ENCODE measurements around the gene SAC3D1.
"Not testable (repeated sequence)": the region's sequence is repeated elsewhere in the genome, so short reads cannot be mapped to it uniquely, and the experiment has no call there.

The SAC3D1 gene

GRCh38 chr11:65021509-65021908, 19.5 kb upstream of the SAC3D1 start:
- no peak for TF ChIP-seq CTCF (IDR thresholded peaks at IDR 0.05; ENCODE audit: insufficient read depth, low read depth, low read length, missing control alignments)
- no peak overlapping the region for H3K4me3 ChIP-seq (ENCODE audit: low read depth, low read length)
- no peak for DNase-seq (ENCODE audit: low read depth)

- DNase-seq (ENCODE audit: low read depth) = not testable (repeated sequence)
Measured at GRCh38 chr11:65023502-65023901, 17.5 kb upstream of the SAC3D1 start.

GRCh38 chr11:65026810-65027209, 14.2 kb upstream of the SAC3D1 start:
- TF ChIP-seq CTCF (IDR thresholded peaks at IDR 0.05; ENCODE audit: insufficient read depth, low read depth, low read length, missing control alignments) = no peak
- no peak for DNase-seq (ENCODE audit: low read depth)
- peak overlapping the region; percentile 67 for H3K4me3 ChIP-seq (ENCODE audit: low read depth, low read length)

More at GRCh38 chr11:65023502-65023901, 17.5 kb upstream of the SAC3D1 start:
- H3K4me3 ChIP-seq (ENCODE audit: low read depth, low read length) = not testable (repeated sequence)

- DNase-seq (ENCODE audit: low read depth) = peak; percentile 97
Measured at GRCh38 chr11:65027213-65028067, 13.6 kb upstream of the SAC3D1 start, which contains the start of gene SNX15. Gene SNX15 (plus strand): TSS chr11:65027439. CDS start chr11:65027538, 99 bp downstream.

GRCh38 chr11:65032216-65032615, 8.8 kb upstream of the SAC3D1 start:
- no peak for DNase-seq (ENCODE audit: low read depth)
- no peak for TF ChIP-seq CTCF (IDR thresholded peaks at IDR 0.05; ENCODE audit: insufficient read depth, low read depth, low read length, missing control alignments)
- H3K4me3 ChIP-seq (ENCODE audit: low read depth, low read length) = no peak overlapping the region

More at GRCh38 chr11:65027213-65028067, 13.6 kb upstream of the SAC3D1 start, which contains the start of gene SNX15:
- H3K4me3 ChIP-seq (ENCODE audit: low read depth, low read length) = peak within 1 kb of the TSS; percentile 67
- TF ChIP-seq CTCF (IDR thresholded peaks at IDR 0.05; ENCODE audit: insufficient read depth, low read depth, low read length, missing control alignments) = peak; percentile 39

- no peak overlapping the region for H3K4me3 ChIP-seq (ENCODE audit: low read depth, low read length)
- TF ChIP-seq CTCF (IDR thresholded peaks at IDR 0.05; ENCODE audit: insufficient read depth, low read depth, low read length, missing control alignments) = no peak
- DNase-seq (ENCODE audit: low read depth) = no peak
Measured at GRCh38 chr11:65034423-65034822, 6.6 kb upstream of the SAC3D1 start.

GRCh38 chr11:65035579-65035978, 5.4 kb upstream of the SAC3D1 start:
- H3K4me3 ChIP-seq (ENCODE audit: low read depth, low read length) = no peak overlapping the region
- no peak for DNase-seq (ENCODE audit: low read depth)
- no peak for TF ChIP-seq CTCF (IDR thresholded peaks at IDR 0.05; ENCODE audit: insufficient read depth, low read depth, low read length, missing control alignments)

All from GM12865 (cell line).